Measurements from ENCODE around the gene ITGA8.

- TF ChIP-seq GATA3 (IDR thresholded peaks at IDR 0.05; ENCODE audit: low read depth, low read length) (no peak), GATA2 (IDR thresholded peaks at IDR 0.05; ENCODE audit: low read depth, low read length) (no peak)
Measured at GRCh38 chr10:15550950-15551349, 168.8 kb downstream of the ITGA8 start.
